ENCODE results near the gene MAN1C1. TPM values are rescaled to one million over a fixed set of nuclear protein-coding genes. Genes with fewer than 3 reads are reported as not detected.

Gene MAN1C1
- total RNA-seq, 1 donor from 2014 or later: 20.4 TPM

DNA sequence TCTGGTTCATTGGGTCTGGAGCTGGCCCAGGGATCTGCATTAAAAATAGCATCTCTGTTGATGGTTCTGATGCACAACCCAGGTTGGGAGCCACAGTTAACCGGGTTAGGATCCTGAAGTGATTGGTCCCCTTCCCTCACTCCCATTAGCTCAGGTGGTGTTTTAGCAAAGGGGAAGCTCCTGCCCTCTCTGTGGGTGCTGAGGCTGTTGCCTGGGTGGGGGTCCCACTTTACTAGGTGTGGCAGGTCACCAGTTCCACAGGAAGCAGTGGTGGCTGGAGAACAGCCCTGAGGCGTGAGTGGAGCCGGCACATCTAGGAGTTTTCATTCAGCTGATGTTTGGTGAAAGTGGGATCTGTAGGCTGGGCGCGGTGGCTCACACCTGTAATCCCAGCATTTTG, 86.5 kb downstream of the MAN1C1 start:
- H3K27ac ChIP-seq: no peak overlapping the region
- peaks cover 61% of the 10 kb centered on the region for H3K4me1 ChIP-seq
- no peak for ATAC-seq
- no peak for TF ChIP-seq CTCF (IDR thresholded peaks at IDR 0.05)
- no peak overlapping the region for H3K4me3 ChIP-seq
- H3K27me3 ChIP-seq (ENCODE audit: low read depth): no peaks in the 10 kb centered on the region
- H3K36me3 ChIP-seq: no peaks in the 10 kb centered on the region
- intact Hi-C loops (cut with DNase I): no loop called here
- DNase-seq: no peak
- H3K9me3 ChIP-seq: no peaks in the 10 kb centered on the region

DNA sequence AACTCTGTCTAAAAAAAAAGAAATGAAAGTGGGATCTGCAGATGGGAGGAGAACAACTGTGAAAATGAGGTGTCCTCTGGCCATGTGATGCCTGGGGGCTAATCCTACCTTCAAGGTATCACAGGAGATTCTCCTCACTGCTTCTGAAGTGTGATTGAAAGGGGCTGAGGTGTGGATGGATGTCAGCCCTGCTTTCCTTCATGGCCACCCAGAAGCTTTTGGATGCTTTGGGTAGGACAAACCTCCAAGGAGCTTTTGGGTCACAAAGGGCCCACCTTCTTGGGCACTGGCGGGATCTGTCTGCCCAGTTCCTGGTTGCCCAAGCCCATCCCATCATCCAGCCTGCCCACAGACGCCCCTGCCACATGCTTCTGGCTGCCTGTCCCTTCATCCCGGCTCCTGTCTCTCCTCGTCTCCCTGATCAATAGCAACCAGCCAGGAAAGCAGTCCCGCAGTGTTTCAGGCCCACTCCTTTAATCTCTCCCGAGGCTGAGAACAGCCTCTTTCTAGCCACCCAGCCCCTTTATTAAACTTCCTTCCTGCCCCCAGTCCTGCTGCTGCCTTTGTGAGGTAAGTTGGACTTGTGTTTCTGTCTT, 87.2 kb downstream of the MAN1C1 start:
- Histone ChIP-seq H3K9me3 (no peaks in the 10 kb centered on the region), H3K27me3 (ENCODE audit: low read depth) (no peaks in the 10 kb centered on the region), H3K4me3 (no peak overlapping the region), H3K36me3 (no peaks in the 10 kb centered on the region), H3K27ac (peak overlapping the region; percentile 18), H3K4me1 (peaks cover 65% of the 10 kb centered on the region)
- intact Hi-C loops (cut with DNase I): no loop called here
- no peak for TF ChIP-seq CTCF (IDR thresholded peaks at IDR 0.05)
- ATAC-seq (no peak), DNase-seq (no peak)

GRCh38 chr1:25704267-25704691, 87.7 kb downstream of the MAN1C1 start:
- intact Hi-C loops (cut with DNase I): no loop called here
- no peak overlapping the region for H3K4me3 ChIP-seq
- TF ChIP-seq CTCF (IDR thresholded peaks at IDR 0.05): no peak
- ATAC-seq (peak; percentile 27 to 55), DNase-seq (no peak)
- H3K9me3 ChIP-seq: no peaks in the 10 kb centered on the region
- H3K4me1 ChIP-seq: peaks cover 62% of the 10 kb centered on the region
- no peaks in the 10 kb centered on the region for H3K36me3 ChIP-seq
- H3K27ac ChIP-seq: peak overlapping the region; percentile 18
- H3K27me3 ChIP-seq (ENCODE audit: low read depth): no peaks in the 10 kb centered on the region

DNA sequence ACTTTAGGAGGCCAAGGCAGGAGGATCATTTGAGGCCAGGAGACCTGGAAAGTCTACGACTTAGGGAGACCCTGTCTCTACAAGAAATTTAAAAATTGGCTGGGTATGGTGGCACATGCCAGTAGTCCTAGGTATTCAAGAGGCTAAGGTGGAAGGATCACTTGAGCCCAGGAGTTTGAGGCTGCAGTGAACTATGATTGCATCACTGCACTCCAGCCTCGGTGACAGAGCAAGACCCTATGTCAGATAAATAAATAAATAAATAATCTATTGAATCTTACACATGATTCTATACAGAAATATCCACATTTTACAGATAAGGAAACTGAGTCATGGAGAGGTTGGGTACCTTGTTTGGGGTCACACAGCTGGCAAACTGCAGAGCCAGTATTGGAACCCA, 89.1 kb downstream of the MAN1C1 start:
- TF ChIP-seq CTCF (IDR thresholded peaks at IDR 0.05): no peak
- no peak for DNase-seq
- intact Hi-C loops (cut with DNase I): no loop called here
- no peak overlapping the region for H3K4me3 ChIP-seq
- no peaks in the 10 kb centered on the region for H3K27me3 ChIP-seq (ENCODE audit: low read depth)
- H3K4me1 ChIP-seq: peaks cover 48% of the 10 kb centered on the region
- H3K27ac ChIP-seq: no peak overlapping the region
- no peaks in the 10 kb centered on the region for H3K36me3 ChIP-seq
- no peak for ATAC-seq
- no peaks in the 10 kb centered on the region for H3K9me3 ChIP-seq

- no peak overlapping the region for H3K4me3 ChIP-seq
- no peaks in the 10 kb centered on the region for H3K9me3 ChIP-seq
- peaks cover 46% of the 10 kb centered on the region for H3K4me1 ChIP-seq
- intact Hi-C loops (cut with DNase I): no loop called here
- TF ChIP-seq CTCF (IDR thresholded peaks at IDR 0.05): no peak
- no peaks in the 10 kb centered on the region for H3K27me3 ChIP-seq (ENCODE audit: low read depth)
- no peak overlapping the region for H3K27ac ChIP-seq
- DNase-seq (no peak), ATAC-seq (peak in 1 of 2 donors; percentile 14)
- no peaks in the 10 kb centered on the region for H3K36me3 ChIP-seq
These were observed 89.8 kb downstream of the MAN1C1 start for GRCh38 chr1:25706146-25707089.
